ENCODE data around the gene LASP1NB.

Gene LASP1NB

GRCh38 chr17:38959508-38959907 is 34.1 kb downstream of the LASP1NB start (continued):
- no peak for TF ChIP-seq POGZ (CRISPR knock-in tag; IDR thresholded peaks at IDR 0.05)

- H2AFZ ChIP-seq (ENCODE audit: low read length): no peak overlapping the region
- H3K79me2 ChIP-seq (ENCODE audit: insufficient read depth, low read length): no peaks in the 10 kb centered on the region
- no peaks in the 10 kb centered on the region for H3K36me3 ChIP-seq (replicated peaks in 1 of 2; ENCODE audit: control insufficient read depth in 1 of 2, insufficient read depth in 2 of 2, low read length in 2 of 2)
- intact Hi-C loops (cut with micrococcal nuclease; ENCODE audit: unreplicated experiment): no loop called here
- H4K20me1 ChIP-seq (ENCODE audit: insufficient read depth, low read length): no peaks in the 10 kb centered on the region
- no peaks in the 10 kb centered on the region for H3K4me1 ChIP-seq (ENCODE audit: insufficient read depth, low read length)
- no peak for DNase-seq (ENCODE audit: low spot score)
- ATAC-seq: no peak
- no peak overlapping the region for H3K9ac ChIP-seq (ENCODE audit: insufficient read depth, low read depth, low read length)
- no peak for FAIRE-seq
- TF ChIP-seq ZNF562 (CRISPR knock-in tag; IDR thresholded peaks at IDR 0.05; ENCODE audit: borderline replicate concordance) (no peak), SP140L (CRISPR knock-in tag; IDR thresholded peaks at IDR 0.05; ENCODE audit: borderline replicate concordance) (no peak), ZNF24 (IDR thresholded peaks at IDR 0.05) (no peak), GABPA (IDR thresholded peaks at IDR 0.05; ENCODE audit: low read depth, low read length) (no peak), GABPA (CRISPR knock-in tag; IDR thresholded peaks at IDR 0.05; ENCODE audit: low read depth) (no peak), ZNF383 (CRISPR knock-in tag; IDR thresholded peaks at IDR 0.05; ENCODE audit: borderline replicate concordance) (no peak), SAFB2 (CRISPR knock-in tag; IDR thresholded peaks at IDR 0.05; ENCODE audit: borderline replicate concordance, low read depth) (no peak), NFIB (CRISPR knock-in tag; IDR thresholded peaks at IDR 0.05; ENCODE audit: borderline replicate concordance) (no peak), CBFB (CRISPR knock-in tag; IDR thresholded peaks at IDR 0.05) (no peak), MTA3 (CRISPR knock-in tag; IDR thresholded peaks at IDR 0.05) (no peak), REL (CRISPR knock-in tag; conservative IDR thresholded peaks at IDR 0.05) (no peak), ZBTB46 (CRISPR knock-in tag; IDR thresholded peaks at IDR 0.05; ENCODE audit: borderline replicate concordance) (no peak), SMYD3 (CRISPR knock-in tag; IDR thresholded peaks at IDR 0.05) (no peak), ZNF34 (CRISPR knock-in tag; IDR thresholded peaks at IDR 0.05; ENCODE audit: borderline replicate concordance) (no peak), EHMT2 (IDR thresholded peaks at IDR 0.05; ENCODE audit: borderline replicate concordance, low read depth, low read length) (no peak), ZNF552 (CRISPR knock-in tag; IDR thresholded peaks at IDR 0.05; ENCODE audit: borderline replicate concordance) (no peak)
- 11% methylated on average over 5 of the region's 5 CpGs for WGBS (ENCODE audit: low lambda C conversion rate)
- H3K9me3 ChIP-seq (ENCODE audit: low read length): no peaks in the 10 kb centered on the region
- in situ Hi-C loops (cut with HindIII; ENCODE audit: extremely low pct_ligation_motif_present, low pct_unique_long_range_greater_than_20kb): no loop called here
- CTCF ChIA-PET (ENCODE audit: low intra/inter-chr PET ratio, low total read pairs): no interaction called here
- H3K4me2 ChIP-seq (ENCODE audit: low read depth, low read length): no peak overlapping the region
- H3K27ac ChIP-seq (ENCODE audit: extremely low read length, insufficient read depth, low read length): no peak overlapping the region
- no peaks in the 10 kb centered on the region for H3K27me3 ChIP-seq (ENCODE audit: control insufficient read depth in 1 of 2, insufficient read depth in 2 of 2, low read length in 2 of 2)
- POLR2A ChIA-PET: no interaction called here
- no TSS peak for BruUV-seq (replicated peaks)
- no peak overlapping the region for H3K4me3 ChIP-seq (replicated peaks in 1 of 3; ENCODE audit: insufficient read depth in 1 of 3, low read depth in 2 of 3, low read length in 3 of 3)
These were observed 35.0 kb downstream of the LASP1NB start for GRCh38 chr17:38960402-38960801.

Data from HepG2 (cell line).